ENCODE results near the gene PAWR.

The PAWR gene

GRCh38 chr12:79674629-79675028 lies 16.1 kb downstream of the PAWR start:
- no peak for DNase-seq
- Histone ChIP-seq H3K4me1 (no peaks in the 10 kb centered on the region), H3K9me3 (no peaks in the 10 kb centered on the region), H3K36me3 (no peaks in the 10 kb centered on the region), H3K4me3 (ENCODE audit: low read depth, low read length) (no peak overlapping the region), H3K27me3 (peaks cover 57% of the 10 kb centered on the region)
- no peak for TF ChIP-seq CTCF (IDR thresholded peaks at IDR 0.05; ENCODE audit: low read depth, low read length)

GRCh38 chr12:79673354-79673753 lies 17.4 kb downstream of the PAWR start:
- H3K9me3 ChIP-seq = no peaks in the 10 kb centered on the region
- no peak for DNase-seq
- no peak overlapping the region for H3K4me3 ChIP-seq (ENCODE audit: low read depth, low read length)
- peaks cover 59% of the 10 kb centered on the region for H3K27me3 ChIP-seq
- TF ChIP-seq CTCF (IDR thresholded peaks at IDR 0.05; ENCODE audit: low read depth, low read length) = no peak
- H3K4me1 ChIP-seq = no peaks in the 10 kb centered on the region
- H3K36me3 ChIP-seq = no peaks in the 10 kb centered on the region

GRCh38 chr12:79668113-79668512 lies 22.7 kb downstream of the PAWR start:
- peaks cover 60% of the 10 kb centered on the region for H3K27me3 ChIP-seq
- DNase-seq = no peak
- TF ChIP-seq CTCF (IDR thresholded peaks at IDR 0.05; ENCODE audit: low read depth, low read length) = no peak
- H3K36me3 ChIP-seq = no peaks in the 10 kb centered on the region
- no peaks in the 10 kb centered on the region for H3K9me3 ChIP-seq
- H3K4me1 ChIP-seq = no peaks in the 10 kb centered on the region
- no peak overlapping the region for H3K4me3 ChIP-seq (ENCODE audit: low read depth, low read length)

- Histone ChIP-seq H3K4me1 (no peaks in the 10 kb centered on the region), H3K9me3 (no peaks in the 10 kb centered on the region), H3K36me3 (no peaks in the 10 kb centered on the region), H3K27me3 (peaks cover 51% of the 10 kb centered on the region), H3K4me3 (ENCODE audit: low read depth, low read length) (no peak overlapping the region)
- DNase-seq = no peak
- no peak for TF ChIP-seq CTCF (IDR thresholded peaks at IDR 0.05; ENCODE audit: low read depth, low read length)
Measured at GRCh38 chr12:79665212-79665887, 25.4 kb downstream of the PAWR start.

GRCh38 chr12:79664518-79664917 lies 26.2 kb downstream of the PAWR start:
- Histone ChIP-seq H3K4me3 (ENCODE audit: low read depth, low read length) (no peak overlapping the region), H3K36me3 (no peaks in the 10 kb centered on the region), H3K4me1 (no peaks in the 10 kb centered on the region), H3K27me3 (peaks cover 43% of the 10 kb centered on the region), H3K9me3 (no peaks in the 10 kb centered on the region)
- DNase-seq = no peak
- TF ChIP-seq CTCF (IDR thresholded peaks at IDR 0.05; ENCODE audit: low read depth, low read length) = no peak

- no peak overlapping the region for H3K4me3 ChIP-seq (ENCODE audit: low read depth, low read length)
Measured at GRCh38 chr12:79662046-79662811, 28.5 kb downstream of the PAWR start.

More at GRCh38 chr12:79662046-79662811, 28.5 kb downstream of the PAWR start:
- TF ChIP-seq CTCF (IDR thresholded peaks at IDR 0.05; ENCODE audit: low read depth, low read length) = no peak
- DNase-seq = no peak
- Histone ChIP-seq H3K4me1 (no peaks in the 10 kb centered on the region), H3K36me3 (no peaks in the 10 kb centered on the region), H3K27me3 (peaks cover 25% of the 10 kb centered on the region), H3K9me3 (no peaks in the 10 kb centered on the region)
